ENCODE data around the gene TM7SF3.

DNA sequence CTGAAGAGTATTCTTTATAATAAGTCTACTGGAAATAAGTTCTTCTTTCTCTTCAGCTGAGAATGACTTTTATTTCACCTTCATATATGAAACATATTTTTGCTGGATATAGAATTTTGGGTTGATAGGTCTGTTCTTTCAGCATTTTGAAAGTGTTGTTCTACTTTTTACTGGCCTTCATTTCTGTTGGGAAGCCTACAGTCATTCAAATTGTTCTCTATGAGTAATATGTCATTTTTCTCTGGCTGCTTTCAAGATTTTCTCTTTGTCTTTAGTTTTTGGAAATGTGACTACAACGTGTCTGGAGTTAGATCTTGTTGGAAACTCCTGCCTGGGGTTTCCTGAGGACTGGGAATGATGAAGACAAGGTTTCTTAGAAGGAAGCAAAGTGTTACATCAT is 65.9 kb downstream of the TM7SF3 start:
- TF ChIP-seq POLR2A (IDR thresholded peaks at IDR 0.05): no peak
- TF ChIP-seq, protein P1, sequence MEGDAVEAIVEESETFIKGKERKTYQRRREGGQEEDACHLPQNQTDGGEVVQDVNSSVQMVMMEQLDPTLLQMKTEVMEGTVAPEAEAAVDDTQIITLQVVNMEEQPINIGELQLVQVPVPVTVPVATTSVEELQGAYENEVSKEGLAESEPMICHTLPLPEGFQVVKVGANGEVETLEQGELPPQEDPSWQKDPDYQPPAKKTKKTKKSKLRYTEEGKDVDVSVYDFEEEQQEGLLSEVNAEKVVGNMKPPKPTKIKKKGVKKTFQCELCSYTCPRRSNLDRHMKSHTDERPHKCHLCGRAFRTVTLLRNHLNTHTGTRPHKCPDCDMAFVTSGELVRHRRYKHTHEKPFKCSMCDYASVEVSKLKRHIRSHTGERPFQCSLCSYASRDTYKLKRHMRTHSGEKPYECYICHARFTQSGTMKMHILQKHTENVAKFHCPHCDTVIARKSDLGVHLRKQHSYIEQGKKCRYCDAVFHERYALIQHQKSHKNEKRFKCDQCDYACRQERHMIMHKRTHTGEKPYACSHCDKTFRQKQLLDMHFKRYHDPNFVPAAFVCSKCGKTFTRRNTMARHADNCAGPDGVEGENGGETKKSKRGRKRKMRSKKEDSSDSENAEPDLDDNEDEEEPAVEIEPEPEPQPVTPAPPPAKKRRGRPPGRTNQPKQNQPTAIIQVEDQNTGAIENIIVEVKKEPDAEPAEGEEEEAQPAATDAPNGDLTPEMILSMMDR (IDR thresholded peaks at IDR 0.05): no peak

All from transverse colon (tissue), 3 donors.